HCT116 (cell line): ENCODE results near the gene CPA1. TPM values are rescaled to one million over a fixed set of nuclear protein-coding genes. Genes with fewer than 3 reads are reported as not detected.

Experiments
- ATAC-seq: fragments of 200-7000 bp; cut with Tn5 transposase; 2 replicates; pipeline ENCODE4 v1.9.1; 2020; ENCODE audit warnings: mild to moderate bottlenecking, moderate library complexity
- BruUV-seq: library from RNA; stranded (reverse); fragments of 400-500 nt; replicated peaks from 2 replicates; lab custom pipeline; 2021; lab: Mats Ljungman, UMichigan
- CTCF ChIA-PET: fragments of 300-600 bp; sonication (Branson Sonifier 250); formaldehyde crosslinking; loops from one replicate; lab custom pipeline; 2021; ENCODE audit warnings: antibody characterized with exemption; lab: Charles Lee
- POLR2A ChIA-PET: fragments of 300-600, 350-600 bp; sonication (Branson Sonifier 250); formaldehyde crosslinking; loops from one replicate; lab custom pipeline; 2021; ENCODE audit warnings: antibody characterized with exemption; lab: Charles Lee
- RAD21 ChIA-PET, 2 experiments: fragments of 300-600 bp; sonication (Branson Sonifier 250); formaldehyde crosslinking; loops; one replicate each; lab custom pipeline; 2023; ENCODE audit warnings: low total read pairs in 2 of 2; ENCODE audit not compliant: uncharacterized antibody in 2 of 2, unreplicated experiment in 2 of 2, low non-redundant PET in 1 of 2; lab: Charles Lee
- DNase-seq: peaks from one replicate; pipeline ENCODE4 v3.0.0-alpha.2; 2010; ENCODE audit warnings: low read depth, low spot score
- H2AFZ ChIP-seq: fragments of 200-600 bp; shearing (Covaris generic), sonication (generic); 2 replicates; pipeline ENCODE4 v1.6.1; 2017; ENCODE audit warnings: low read depth, mixed run types, mixed read lengths, antibody characterized with exemption, low read length; ENCODE audit not compliant: poor library complexity, severe bottlenecking
- H3K27ac ChIP-seq: 2 replicates; pipeline ENCODE4 v1.5.1; 2012; ENCODE audit warnings: low read depth, low read length
- H3K27me3 ChIP-seq: fragments of 200-600 bp; sonication (generic); 2 replicates; pipeline ENCODE4 v1.6.1; 2016; ENCODE audit warnings: mixed run types, low read length, mixed read lengths; ENCODE audit not compliant: insufficient read depth
- H3K36me3 ChIP-seq, 2 experiments: fragments of 200-500 bp in 1 of 2; fragments of 200-600 bp in 1 of 2; sonication (Bioruptor generic) in 1 of 2; sonication (generic) in 1 of 2; 2 replicates each; pipeline versions ENCODE4 v1.5.1 to v1.6.1; 2014 to 2016; ENCODE audit warnings: low read length in 2 of 2, inconsistent platforms in 1 of 2, mixed read lengths in 1 of 2, mixed run types in 1 of 2; ENCODE audit not compliant: insufficient read depth in 2 of 2, control insufficient read depth in 1 of 2
- H3K4me1 ChIP-seq, 2 experiments: fragments of 200-600 bp in 1 of 2; sonication (generic) in 1 of 2; 2 replicates each; pipeline versions ENCODE4 v1.5.1 to v1.6.1; 2012 to 2017; ENCODE audit warnings: low read length in 2 of 2, inconsistent platforms in 1 of 2, mild to moderate bottlenecking in 1 of 2, mixed read lengths in 1 of 2, mixed run types in 1 of 2, moderate library complexity in 1 of 2; ENCODE audit not compliant: insufficient read depth in 2 of 2, control insufficient read depth in 1 of 2
- H3K4me2 ChIP-seq: fragments of 200-600 bp; sonication (generic); 2 replicates; pipeline ENCODE4 v1.6.1; 2017; ENCODE audit warnings: mixed run types, low read length, mixed read lengths
- H3K4me3 ChIP-seq, 2 experiments: fragments of 200-600 bp in 1 of 2; sonication (generic) in 1 of 2; replicated peaks in 1 of 2; 2 replicates each; pipeline ENCODE4 v1.5.1; 2011 to 2016; ENCODE audit warnings: low read length in 2 of 2, control low read depth in 1 of 2, low read depth in 1 of 2, mild to moderate bottlenecking in 1 of 2, mixed read lengths in 1 of 2, mixed run types in 1 of 2
- H3K79me2 ChIP-seq: fragments of 200-600 bp; sonication (generic); 2 replicates; pipeline ENCODE4 v1.6.1; 2017; ENCODE audit warnings: mild to moderate bottlenecking, mixed run types, low read length, moderate library complexity, mixed read lengths; ENCODE audit not compliant: insufficient read depth
- H3K9ac ChIP-seq: fragments of 200-600 bp; sonication (generic); 2 replicates; pipeline ENCODE4 v1.6.1; 2016; ENCODE audit warnings: low read length, mixed read lengths
- H3K9me2 ChIP-seq: fragments of 200-600 bp; sonication (generic), shearing (Covaris generic); 2 replicates; pipeline ENCODE4 v1.6.1; 2017; ENCODE audit warnings: mixed run types, mild to moderate bottlenecking, moderate library complexity; ENCODE audit not compliant: insufficient read depth
- H3K9me3 ChIP-seq, 2 experiments: fragments of 200-500 bp in 1 of 2; fragments of 200-600 bp in 1 of 2; sonication (Bioruptor generic) in 1 of 2; sonication (generic) in 1 of 2; 2 replicates each; pipeline ENCODE4 v1.6.1; 2014 to 2017; ENCODE audit warnings: low read length in 2 of 2, mixed read lengths in 2 of 2, inconsistent platforms in 1 of 2, low read depth in 1 of 2, mild to moderate bottlenecking in 1 of 2, mixed run types in 1 of 2, moderate library complexity in 1 of 2; ENCODE audit not compliant: control insufficient read depth in 1 of 2, insufficient read depth in 1 of 2
- H4K20me1 ChIP-seq: fragments of 200-600 bp; sonication (generic), shearing (Covaris generic); 2 replicates; pipeline ENCODE4 v1.6.1; 2017; ENCODE audit warnings: mixed run types, mild to moderate bottlenecking, moderate library complexity; ENCODE audit not compliant: insufficient read depth
- CBX3 ChIP-seq: IDR thresholded peaks from 2 replicates; pipeline ENCODE4 v1.6.1; 2012; ENCODE audit warnings: low read depth
- CEBPB ChIP-seq: IDR thresholded peaks from 2 replicates; pipeline ENCODE4 v1.6.1; 2012; ENCODE audit warnings: low read depth
- EGR1 ChIP-seq: IDR thresholded peaks from 2 replicates; pipeline ENCODE4 v1.6.1; 2012; ENCODE audit warnings: low read depth
- ELF1 ChIP-seq: IDR thresholded peaks from 2 replicates; pipeline ENCODE4 v1.6.1; 2012; ENCODE audit warnings: low read depth, borderline replicate concordance
- EZH2 ChIP-seq: fragments of 200-600 bp; sonication (generic); IDR thresholded peaks from 2 replicates; pipeline ENCODE4 v1.6.1; 2017; ENCODE audit warnings: antibody characterized with exemption, mixed run types
- EZH2phosphoT487 ChIP-seq: fragments of 200-600 bp; IDR thresholded peaks from 2 replicates; pipeline ENCODE4 v1.6.1; 2018; ENCODE audit warnings: antibody characterized with exemption, borderline replicate concordance
- POLR2A ChIP-seq: IDR thresholded peaks from 2 replicates; pipeline ENCODE4 v1.7.0; 2011; ENCODE audit warnings: borderline replicate concordance; ENCODE audit not compliant: insufficient read depth, insufficient read length; ENCODE audit errors: extremely low read depth
- POLR2AphosphoS5 ChIP-seq: IDR thresholded peaks from 2 replicates; pipeline ENCODE4 v1.6.1; 2011; ENCODE audit warnings: mild to moderate bottlenecking, low read depth, low read length, moderate library complexity
- RAD21 ChIP-seq: IDR thresholded peaks from 2 replicates; pipeline ENCODE4 v1.6.1; 2012; ENCODE audit warnings: low read depth, mild to moderate bottlenecking
- SIN3A ChIP-seq: IDR thresholded peaks from 2 replicates; pipeline ENCODE4 v1.6.1; 2012; ENCODE audit warnings: low read depth
- SP1 ChIP-seq: IDR thresholded peaks from 2 replicates; pipeline ENCODE4 v1.6.1; 2012; ENCODE audit warnings: low read depth
- SRF ChIP-seq: IDR thresholded peaks from 2 replicates; pipeline ENCODE4 v1.6.1; 2012; ENCODE audit warnings: low read depth
- TCF7L2 ChIP-seq: IDR thresholded peaks from 2 replicates; pipeline ENCODE4 v1.7.0; 2011; ENCODE audit warnings: borderline replicate concordance, inconsistent platforms; ENCODE audit not compliant: insufficient read depth, insufficient read length; ENCODE audit errors: extremely low read depth
- YY1 ChIP-seq: IDR thresholded peaks from 2 replicates; pipeline ENCODE4 v1.6.1; 2011; ENCODE audit warnings: low read length, low read depth, moderate library complexity, mild to moderate bottlenecking; ENCODE audit not compliant: insufficient replicate concordance; ENCODE audit errors: extremely low read depth
- ZFX ChIP-seq: fragments of 450-650 bp; IDR thresholded peaks from 2 replicates; pipeline ENCODE4 v1.6.1; 2017
- ZNF274 ChIP-seq: fragments of 200-500 bp; sonication (Bioruptor generic); IDR thresholded peaks from 2 replicates; pipeline ENCODE4 v1.6.1; 2014; ENCODE audit warnings: mild to moderate bottlenecking, low read depth, low read length, inconsistent platforms
- intact Hi-C: fragments of 100-400 bp; cut with micrococcal nuclease; formaldehyde crosslinking; loops from 2 replicates; pipeline ENCODE4 v1.10.0; 2022
- total RNA-seq: library from RNA; stranded (reverse); gene quantifications from one replicate; pipeline ENCODE4 v1.2.1, GENCODE V29; 2021; ENCODE audit not compliant: unreplicated experiment
- TF ChIP-seq, protein P1 (sequence below): IDR thresholded peaks from 2 replicates; pipeline ENCODE4 v1.6.1; 2012
- TF ChIP-seq, protein P2 (sequence below), 3 experiments: fragments of 200-600 bp in 1 of 3; sonication (generic) in 1 of 3; IDR thresholded peaks in 2 of 3; conservative IDR thresholded peaks in 1 of 3; 2 replicates each; pipeline ENCODE4 v1.5.1; 2012 to 2017; ENCODE audit warnings: low read depth in 2 of 3, low read length in 2 of 3, antibody characterized with exemption in 1 of 3, borderline replicate concordance in 1 of 3, control low read depth in 1 of 3, mild to moderate bottlenecking in 1 of 3, mixed read lengths in 1 of 3, mixed run types in 1 of 3, moderate library complexity in 1 of 3; ENCODE audit not compliant: insufficient read depth in 1 of 3
- TF ChIP-seq, protein P3 (sequence below): IDR thresholded peaks from 2 replicates; pipeline ENCODE4 v1.6.1; 2011; ENCODE audit warnings: mild to moderate bottlenecking, low read length, moderate library complexity; ENCODE audit not compliant: insufficient replicate concordance; ENCODE audit errors: extremely low read depth
- TF ChIP-seq, protein P4 (sequence below): IDR thresholded peaks from 2 replicates; pipeline ENCODE4 v1.6.1; 2012; ENCODE audit warnings: low read depth

CPA1 gene
- total RNA-seq, 1 experiment from 2014 or later: 11.9 TPM

DNA sequence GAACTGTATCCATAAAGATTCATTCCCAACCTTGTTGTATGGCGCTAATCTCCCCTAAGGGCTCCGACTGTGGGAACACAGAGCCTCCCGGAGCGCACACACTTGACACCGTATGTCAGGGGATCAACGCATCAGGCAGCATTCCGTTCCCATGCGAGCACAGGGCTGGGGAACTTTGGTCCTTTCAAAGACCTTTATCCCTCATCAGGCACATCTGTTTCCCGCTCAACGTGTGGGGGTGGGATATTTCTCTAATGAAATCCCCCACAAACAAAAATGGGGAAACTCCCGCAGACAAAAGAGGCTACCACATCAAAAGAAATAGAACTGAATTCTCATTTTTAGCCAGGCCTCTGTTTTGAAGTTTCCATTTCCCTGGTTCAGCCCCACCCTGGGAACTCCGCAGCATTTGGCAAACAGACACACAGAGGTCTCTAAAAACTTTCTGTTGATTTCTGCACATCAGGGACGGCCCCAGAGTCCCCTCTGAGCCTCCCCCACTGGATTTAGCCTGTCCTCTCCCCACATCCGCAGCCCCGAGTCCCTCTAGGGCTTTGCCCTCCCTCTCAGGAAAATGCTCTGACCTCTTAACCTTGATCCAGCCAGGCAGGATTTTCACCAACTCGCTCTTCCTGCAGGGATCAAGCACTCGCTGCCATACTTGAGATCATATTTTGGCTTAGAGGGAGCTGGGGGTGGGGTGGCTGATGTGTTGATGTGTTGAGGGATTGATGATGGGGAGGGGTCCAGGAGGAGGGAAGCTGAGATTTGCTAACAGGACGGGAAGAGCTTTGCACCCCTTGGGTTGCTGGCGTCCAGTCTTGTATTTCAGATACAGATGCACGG is 29.1 kb upstream of the CPA1 start:
- BruUV-seq: no TSS peak
- H3K36me3 ChIP-seq: no peaks in the 10 kb centered on the region
- no peaks in the 10 kb centered on the region for H3K9me2 ChIP-seq
- peaks cover 15 to 26% of the 10 kb centered on the region in 2 experiments for H3K4me1 ChIP-seq
- no peaks in the 10 kb centered on the region for H3K27me3 ChIP-seq
- H3K4me3 ChIP-seq: no peak overlapping the region
- POLR2A ChIA-PET: no interaction called here
- H3K4me2 ChIP-seq: no peak overlapping the region
- DNase-seq: no peak
- intact Hi-C loops: no loop called here
- no peaks in the 10 kb centered on the region for H3K9me3 ChIP-seq
- TF ChIP-seq, protein P1, sequence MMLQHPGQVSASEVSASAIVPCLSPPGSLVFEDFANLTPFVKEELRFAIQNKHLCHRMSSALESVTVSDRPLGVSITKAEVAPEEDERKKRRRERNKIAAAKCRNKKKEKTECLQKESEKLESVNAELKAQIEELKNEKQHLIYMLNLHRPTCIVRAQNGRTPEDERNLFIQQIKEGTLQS: no peak
- TF ChIP-seq ZFX (no peak), YY1 (no peak), ELF1 (no peak), POLR2A (no peak), CEBPB (no peak), RAD21 (no peak), EGR1 (no peak), ZNF274 (no peak), SP1 (no peak), EZH2phosphoT487 (no peak), SRF (no peak), TCF7L2 (no peak), CBX3 (no peak), EZH2 (no peak), SIN3A (no peak), POLR2AphosphoS5 (no peak)
- TF ChIP-seq, protein P2, sequence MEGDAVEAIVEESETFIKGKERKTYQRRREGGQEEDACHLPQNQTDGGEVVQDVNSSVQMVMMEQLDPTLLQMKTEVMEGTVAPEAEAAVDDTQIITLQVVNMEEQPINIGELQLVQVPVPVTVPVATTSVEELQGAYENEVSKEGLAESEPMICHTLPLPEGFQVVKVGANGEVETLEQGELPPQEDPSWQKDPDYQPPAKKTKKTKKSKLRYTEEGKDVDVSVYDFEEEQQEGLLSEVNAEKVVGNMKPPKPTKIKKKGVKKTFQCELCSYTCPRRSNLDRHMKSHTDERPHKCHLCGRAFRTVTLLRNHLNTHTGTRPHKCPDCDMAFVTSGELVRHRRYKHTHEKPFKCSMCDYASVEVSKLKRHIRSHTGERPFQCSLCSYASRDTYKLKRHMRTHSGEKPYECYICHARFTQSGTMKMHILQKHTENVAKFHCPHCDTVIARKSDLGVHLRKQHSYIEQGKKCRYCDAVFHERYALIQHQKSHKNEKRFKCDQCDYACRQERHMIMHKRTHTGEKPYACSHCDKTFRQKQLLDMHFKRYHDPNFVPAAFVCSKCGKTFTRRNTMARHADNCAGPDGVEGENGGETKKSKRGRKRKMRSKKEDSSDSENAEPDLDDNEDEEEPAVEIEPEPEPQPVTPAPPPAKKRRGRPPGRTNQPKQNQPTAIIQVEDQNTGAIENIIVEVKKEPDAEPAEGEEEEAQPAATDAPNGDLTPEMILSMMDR (IDR thresholded peaks at IDR 0.05 in 2 of 3, conservative IDR thresholded peaks at IDR 0.05 in 1 of 3; ENCODE audit: borderline replicate concordance in 1 of 3, insufficient read depth in 1 of 3, low read depth in 2 of 3, low read length in 2 of 3): no peak
- TF ChIP-seq, protein P3, sequence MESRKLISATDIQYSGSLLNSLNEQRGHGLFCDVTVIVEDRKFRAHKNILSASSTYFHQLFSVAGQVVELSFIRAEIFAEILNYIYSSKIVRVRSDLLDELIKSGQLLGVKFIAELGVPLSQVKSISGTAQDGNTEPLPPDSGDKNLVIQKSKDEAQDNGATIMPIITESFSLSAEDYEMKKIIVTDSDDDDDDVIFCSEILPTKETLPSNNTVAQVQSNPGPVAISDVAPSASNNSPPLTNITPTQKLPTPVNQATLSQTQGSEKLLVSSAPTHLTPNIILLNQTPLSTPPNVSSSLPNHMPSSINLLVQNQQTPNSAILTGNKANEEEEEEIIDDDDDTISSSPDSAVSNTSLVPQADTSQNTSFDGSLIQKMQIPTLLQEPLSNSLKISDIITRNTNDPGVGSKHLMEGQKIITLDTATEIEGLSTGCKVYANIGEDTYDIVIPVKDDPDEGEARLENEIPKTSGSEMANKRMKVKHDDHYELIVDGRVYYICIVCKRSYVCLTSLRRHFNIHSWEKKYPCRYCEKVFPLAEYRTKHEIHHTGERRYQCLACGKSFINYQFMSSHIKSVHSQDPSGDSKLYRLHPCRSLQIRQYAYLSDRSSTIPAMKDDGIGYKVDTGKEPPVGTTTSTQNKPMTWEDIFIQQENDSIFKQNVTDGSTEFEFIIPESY: no peak
- TF ChIP-seq, protein P4, sequence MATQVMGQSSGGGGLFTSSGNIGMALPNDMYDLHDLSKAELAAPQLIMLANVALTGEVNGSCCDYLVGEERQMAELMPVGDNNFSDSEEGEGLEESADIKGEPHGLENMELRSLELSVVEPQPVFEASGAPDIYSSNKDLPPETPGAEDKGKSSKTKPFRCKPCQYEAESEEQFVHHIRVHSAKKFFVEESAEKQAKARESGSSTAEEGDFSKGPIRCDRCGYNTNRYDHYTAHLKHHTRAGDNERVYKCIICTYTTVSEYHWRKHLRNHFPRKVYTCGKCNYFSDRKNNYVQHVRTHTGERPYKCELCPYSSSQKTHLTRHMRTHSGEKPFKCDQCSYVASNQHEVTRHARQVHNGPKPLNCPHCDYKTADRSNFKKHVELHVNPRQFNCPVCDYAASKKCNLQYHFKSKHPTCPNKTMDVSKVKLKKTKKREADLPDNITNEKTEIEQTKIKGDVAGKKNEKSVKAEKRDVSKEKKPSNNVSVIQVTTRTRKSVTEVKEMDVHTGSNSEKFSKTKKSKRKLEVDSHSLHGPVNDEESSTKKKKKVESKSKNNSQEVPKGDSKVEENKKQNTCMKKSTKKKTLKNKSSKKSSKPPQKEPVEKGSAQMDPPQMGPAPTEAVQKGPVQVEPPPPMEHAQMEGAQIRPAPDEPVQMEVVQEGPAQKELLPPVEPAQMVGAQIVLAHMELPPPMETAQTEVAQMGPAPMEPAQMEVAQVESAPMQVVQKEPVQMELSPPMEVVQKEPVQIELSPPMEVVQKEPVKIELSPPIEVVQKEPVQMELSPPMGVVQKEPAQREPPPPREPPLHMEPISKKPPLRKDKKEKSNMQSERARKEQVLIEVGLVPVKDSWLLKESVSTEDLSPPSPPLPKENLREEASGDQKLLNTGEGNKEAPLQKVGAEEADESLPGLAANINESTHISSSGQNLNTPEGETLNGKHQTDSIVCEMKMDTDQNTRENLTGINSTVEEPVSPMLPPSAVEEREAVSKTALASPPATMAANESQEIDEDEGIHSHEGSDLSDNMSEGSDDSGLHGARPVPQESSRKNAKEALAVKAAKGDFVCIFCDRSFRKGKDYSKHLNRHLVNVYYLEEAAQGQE: no peak
- TF ChIP-seq, all 23 proteins: peak for 0
- Histone ChIP-seq H3K27ac (no peak overlapping the region), H4K20me1 (no peaks in the 10 kb centered on the region), H3K79me2 (no peaks in the 10 kb centered on the region), H2AFZ (no peak overlapping the region), H3K9ac (no peak overlapping the region)
- ChIA-PET CTCF (no interaction called here), RAD21 (no interaction called here)
- ATAC-seq: no peak
